Loucy (cell line): Measurements from ENCODE around the gene EEFSEC.

ENCODE experiments used
- H2AFZ ChIP-seq: fragments of 200-600 bp; sonication (generic); 2 replicates; pipeline ENCODE4 v1.6.0; 2016; ENCODE audit warnings: antibody characterized with exemption, mild to moderate bottlenecking, low read length, moderate library complexity
- H3F3A ChIP-seq: fragments of 200-600 bp; 2 replicates; pipeline ENCODE4 v1.6.0; 2016; ENCODE audit warnings: antibody characterized with exemption, low read depth, mild to moderate bottlenecking
- H3K27me3 ChIP-seq: fragments of 200-600 bp; sonication (generic); 2 replicates; pipeline ENCODE4 v1.6.1; 2014; ENCODE audit warnings: low read length, mild to moderate bottlenecking; ENCODE audit not compliant: insufficient read depth, poor library complexity, severe bottlenecking
- H3K36me3 ChIP-seq: fragments of 200-600 bp; sonication (generic); 2 replicates; pipeline ENCODE4 v1.6.1; 2016; ENCODE audit warnings: low read length; ENCODE audit not compliant: insufficient read depth
- H3K4me1 ChIP-seq: fragments of 200-600 bp; sonication (generic); 2 replicates; pipeline ENCODE4 v1.5.1; 2014; ENCODE audit warnings: low read length, mild to moderate bottlenecking; ENCODE audit not compliant: insufficient read depth, poor library complexity, severe bottlenecking
- H3K4me2 ChIP-seq: fragments of 200-600 bp; sonication (generic); 2 replicates; pipeline ENCODE4 v1.6.0; 2014; ENCODE audit warnings: antibody characterized with exemption, low read length, low read depth, mild to moderate bottlenecking; ENCODE audit not compliant: poor library complexity, severe bottlenecking
- H3K4me3 ChIP-seq: fragments of 200-600 bp; sonication (generic); 2 replicates; pipeline ENCODE4 v1.5.1; 2014; ENCODE audit warnings: low read length, mild to moderate bottlenecking, mixed read lengths; ENCODE audit not compliant: poor library complexity, severe bottlenecking
- H3K79me2 ChIP-seq: fragments of 200-600 bp; sonication (generic); 2 replicates; pipeline ENCODE4 v1.6.1; 2014; ENCODE audit warnings: low read length; ENCODE audit not compliant: insufficient read depth
- H3K9ac ChIP-seq: fragments of 200-600 bp; sonication (generic); 2 replicates; pipeline ENCODE4 v1.6.0; 2014; ENCODE audit warnings: mild to moderate bottlenecking, low read depth, low read length, moderate library complexity; ENCODE audit not compliant: poor library complexity, severe bottlenecking
- H3K9me2 ChIP-seq: fragments of 200-600 bp; sonication (generic); replicated peaks from 2 replicates; pipeline ENCODE4 v1.6.1; 2016; ENCODE audit warnings: low read depth, low read length, mixed read lengths
- H3K9me3 ChIP-seq: fragments of 200-600 bp; sonication (generic); 2 replicates; pipeline ENCODE4 v1.6.1; 2014; ENCODE audit warnings: mild to moderate bottlenecking, antibody characterized with exemption, low read length, low read depth; ENCODE audit not compliant: insufficient read depth
- H4K20me1 ChIP-seq: fragments of 200-600 bp; sonication (generic); 2 replicates; pipeline ENCODE4 v1.6.0; 2014; ENCODE audit warnings: antibody characterized with exemption, low read length, mild to moderate bottlenecking; ENCODE audit not compliant: insufficient read depth, poor library complexity, severe bottlenecking
- CTCF ChIP-seq: fragments of 200-600 bp; sonication (generic); conservative IDR thresholded peaks from 2 replicates; pipeline ENCODE4 v1.5.1; 2014; ENCODE audit warnings: mild to moderate bottlenecking, antibody characterized with exemption, low read length
- EZH2phosphoT487 ChIP-seq: fragments of 200-600 bp; IDR thresholded peaks from 2 replicates; pipeline ENCODE4 v1.6.1; 2018; ENCODE audit warnings: antibody characterized with exemption, mild to moderate bottlenecking, moderate library complexity, borderline replicate concordance

Gene EEFSEC

GRCh38 chr3:128160661-128161060, 7.4 kb downstream of the EEFSEC start:
- H3K4me2 ChIP-seq = no peak overlapping the region
- no peaks in the 10 kb centered on the region for H3K27me3 ChIP-seq
- no peaks in the 10 kb centered on the region for H3K9me2 ChIP-seq
- H3K9me3 ChIP-seq = no peaks in the 10 kb centered on the region; the same call in 1 of the 2 replicates
- no peaks in the 10 kb centered on the region for H3F3A ChIP-seq
- no peak overlapping the region for H3K9ac ChIP-seq
- H3K4me1 ChIP-seq = peaks cover 6% of the 10 kb centered on the region
- H3K79me2 ChIP-seq = peaks cover 13% of the 10 kb centered on the region
- no peaks in the 10 kb centered on the region; the same call in none of the 2 replicates for H3K36me3 ChIP-seq
- H3K4me3 ChIP-seq = no peak overlapping the region
- TF ChIP-seq CTCF (no peak), EZH2phosphoT487 (no peak)
- no peak overlapping the region for H2AFZ ChIP-seq
- no peaks in the 10 kb centered on the region for H4K20me1 ChIP-seq

GRCh38 chr3:128163432-128163831, 10.2 kb downstream of the EEFSEC start:
- Histone ChIP-seq H3K4me3 (no peak overlapping the region), H3K27me3 (no peaks in the 10 kb centered on the region), H3K36me3 (no peaks in the 10 kb centered on the region), H2AFZ (no peak overlapping the region), H3F3A (no peaks in the 10 kb centered on the region), H3K4me2 (no peak overlapping the region), H3K9ac (no peak overlapping the region), H3K9me3 (no peaks in the 10 kb centered on the region), H3K9me2 (no peaks in the 10 kb centered on the region), H3K79me2 (peaks cover 15% of the 10 kb centered on the region), H3K4me1 (peaks cover 14% of the 10 kb centered on the region), H4K20me1 (peaks cover under 1% of the 10 kb centered on the region)
- TF ChIP-seq EZH2phosphoT487 = no peak
- TF ChIP-seq CTCF = no peak

GRCh38 chr3:128166971-128167453, 13.7 kb downstream of the EEFSEC start:
- peaks cover 18% of the 10 kb centered on the region for H3K4me1 ChIP-seq
- no peak overlapping the region for H2AFZ ChIP-seq
- H3K27me3 ChIP-seq = no peaks in the 10 kb centered on the region
- H4K20me1 ChIP-seq = peaks cover 3% of the 10 kb centered on the region
- TF ChIP-seq CTCF (no peak), EZH2phosphoT487 (no peak)
- H3K9me2 ChIP-seq = no peaks in the 10 kb centered on the region
- no peaks in the 10 kb centered on the region for H3K36me3 ChIP-seq
- H3K79me2 ChIP-seq = peaks cover 15% of the 10 kb centered on the region
- no peak overlapping the region for H3K4me2 ChIP-seq
- H3K4me3 ChIP-seq = no peak overlapping the region
- H3F3A ChIP-seq = no peaks in the 10 kb centered on the region
- H3K9ac ChIP-seq = no peak overlapping the region
- no peaks in the 10 kb centered on the region for H3K9me3 ChIP-seq
